H9 (cell line): Measurements from ENCODE around the gene C6orf52. TPM values are rescaled to one million over a fixed set of nuclear protein-coding genes. Genes with fewer than 3 reads are reported as not detected.

ENCODE experiments used
- DNase-seq: peaks from one replicate; pipeline ENCODE4 v3.0.0-alpha.2; 2017
- H2AFZ ChIP-seq: one replicate; pipeline ENCODE4 v1.6.1; 2013; ENCODE audit warnings: mild to moderate bottlenecking, low read length, control low read depth, moderate library complexity
- H2AK5ac ChIP-seq: 2 replicates; pipeline ENCODE4 v1.6.1; 2013; ENCODE audit warnings: low read length, control low read depth, mixed read lengths; ENCODE audit not compliant: insufficient read length
- H2BK120ac ChIP-seq: one replicate; pipeline ENCODE4 v1.6.1; 2013; ENCODE audit warnings: low read depth, mild to moderate bottlenecking, low read length, control low read depth, inconsistent platforms; ENCODE audit not compliant: poor library complexity, severe bottlenecking
- H2BK12ac ChIP-seq: 2 replicates; pipeline ENCODE4 v1.6.1; 2013; ENCODE audit warnings: low read length, control low read depth, mixed read lengths, low read depth; ENCODE audit not compliant: insufficient read length
- H2BK15ac ChIP-seq: 2 replicates; pipeline ENCODE4 v1.6.1; 2013; ENCODE audit warnings: low read depth, low read length, control low read depth
- H2BK20ac ChIP-seq: one replicate; pipeline ENCODE4 v1.6.1; 2013; ENCODE audit warnings: low read depth, mild to moderate bottlenecking, low read length, control low read depth, inconsistent platforms; ENCODE audit not compliant: poor library complexity, severe bottlenecking
- H2BK5ac ChIP-seq: 2 replicates; pipeline ENCODE4 v1.6.1; 2013; ENCODE audit warnings: low read length, control low read depth, mixed read lengths; ENCODE audit not compliant: insufficient read length
- H3K14ac ChIP-seq: 2 replicates; pipeline ENCODE4 v1.6.1; 2013; ENCODE audit warnings: low read length, control low read depth; ENCODE audit not compliant: insufficient read depth
- H3K18ac ChIP-seq: 2 replicates; pipeline ENCODE4 v1.6.1; 2013; ENCODE audit warnings: low read depth, mild to moderate bottlenecking, mixed read lengths, low read length, control low read depth; ENCODE audit not compliant: insufficient read length
- H3K23ac ChIP-seq: 2 replicates; pipeline ENCODE4 v1.6.1; 2013; ENCODE audit warnings: low read length, control low read depth, mixed read lengths, low read depth; ENCODE audit not compliant: insufficient read length
- H3K23me2 ChIP-seq: 2 replicates; pipeline ENCODE4 v1.6.1; 2013; ENCODE audit warnings: low read depth, mild to moderate bottlenecking, mixed read lengths, low read length, control low read depth; ENCODE audit not compliant: insufficient read length, poor library complexity, severe bottlenecking
- H3K27ac ChIP-seq: 2 replicates; pipeline ENCODE4 v1.5.1; 2013; ENCODE audit warnings: low read length, control low read depth, mixed read lengths, low read depth; ENCODE audit not compliant: insufficient read length
- H3K27me3 ChIP-seq: 2 replicates; pipeline ENCODE4 v1.6.1; 2013; ENCODE audit warnings: low read length, control low read depth, inconsistent platforms; ENCODE audit not compliant: insufficient read depth
- H3K4ac ChIP-seq: 2 replicates; pipeline ENCODE4 v1.6.1; 2013; ENCODE audit warnings: low read depth, mild to moderate bottlenecking, control low read depth, inconsistent platforms, low read length, moderate library complexity
- H3K4me1 ChIP-seq: 2 replicates; pipeline ENCODE4 v1.6.1; 2013; ENCODE audit warnings: low read length, control low read depth, inconsistent platforms; ENCODE audit not compliant: insufficient read depth
- H3K4me2 ChIP-seq: 2 replicates; pipeline ENCODE4 v1.6.1; 2013; ENCODE audit warnings: low read length, control low read depth, mixed read lengths; ENCODE audit not compliant: insufficient read length, insufficient read depth
- H3K56ac ChIP-seq: 2 replicates; pipeline ENCODE4 v1.6.1; 2013; ENCODE audit warnings: low read depth, mild to moderate bottlenecking, mixed read lengths, low read length, control low read depth; ENCODE audit not compliant: insufficient read length
- H3K79me1 ChIP-seq: 2 replicates; pipeline ENCODE4 v1.6.1; 2013; ENCODE audit warnings: low read depth, mild to moderate bottlenecking, moderate library complexity, low read length, control low read depth, inconsistent platforms; ENCODE audit not compliant: insufficient read depth, poor library complexity, severe bottlenecking
- H3K79me2 ChIP-seq: 2 replicates; pipeline ENCODE4 v1.6.1; 2013; ENCODE audit warnings: low read length, control low read depth, inconsistent platforms; ENCODE audit not compliant: insufficient read depth
- H3K9ac ChIP-seq: 2 replicates; pipeline ENCODE4 v1.6.1; 2013; ENCODE audit warnings: low read length, control low read depth, mixed read lengths; ENCODE audit not compliant: insufficient read length; ENCODE audit errors: extremely low read depth
- H3K9me3 ChIP-seq: one replicate; pipeline ENCODE4 v1.6.1; 2013; ENCODE audit warnings: low read depth, low read length, inconsistent platforms; ENCODE audit not compliant: control insufficient read depth
- H3T11ph ChIP-seq: one replicate; pipeline ENCODE4 v1.6.1; 2013; ENCODE audit warnings: mild to moderate bottlenecking, low read length, control low read depth, inconsistent platforms
- H4K20me1 ChIP-seq: one replicate; pipeline ENCODE4 v1.6.1; 2013; ENCODE audit not compliant: control insufficient read depth, insufficient read length, insufficient read depth
- H4K5ac ChIP-seq: 2 replicates; pipeline ENCODE4 v1.6.1; 2013; ENCODE audit warnings: low read depth, mild to moderate bottlenecking, mixed read lengths, low read length, control low read depth; ENCODE audit not compliant: insufficient read length
- H4K8ac ChIP-seq: replicated peaks from 2 replicates; pipeline ENCODE4 v1.6.1; 2013; ENCODE audit warnings: low read length, control low read depth, mixed read lengths, low read depth; ENCODE audit not compliant: insufficient read length
- H4K91ac ChIP-seq: 2 replicates; pipeline ENCODE4 v1.6.1; 2013; ENCODE audit warnings: low read depth, mild to moderate bottlenecking, moderate library complexity, mixed read lengths, low read length, control low read depth; ENCODE audit not compliant: insufficient read length
- H3K27ac Mint-ChIP-seq, 3 experiments: 2 replicates in 2 of 3; 3 replicates in 1 of 3; pipeline ENCODE4 v1.8.0; 2020 to 2021; ENCODE audit warnings: mixed read lengths in 3 of 3, mild to moderate bottlenecking in 1 of 3, moderate library complexity in 1 of 3
- H3K27me3 Mint-ChIP-seq: 2 replicates; pipeline ENCODE4 v1.8.0; 2021; ENCODE audit warnings: low read depth, mild to moderate bottlenecking, moderate library complexity, mixed read lengths
- H3K36me3 Mint-ChIP-seq, 3 experiments: 2 replicates in 2 of 3; 3 replicates in 1 of 3; pipeline ENCODE4 v1.8.0; 2020 to 2021; ENCODE audit warnings: low read depth in 3 of 3, mixed read lengths in 3 of 3; ENCODE audit not compliant: insufficient read depth in 1 of 3
- H3K4me1 Mint-ChIP-seq, 2 experiments: 2 replicates each; pipeline ENCODE4 v1.8.0; 2020; ENCODE audit warnings: mixed read lengths in 2 of 2
- H3K4me3 Mint-ChIP-seq, 2 experiments: 2 replicates in 1 of 2; 3 replicates in 1 of 2; pipeline ENCODE4 v1.8.0; 2020 to 2021; ENCODE audit warnings: mild to moderate bottlenecking in 2 of 2, mixed read lengths in 2 of 2, moderate library complexity in 1 of 2
- H3K9me3 Mint-ChIP-seq, 2 experiments: 2 replicates in 1 of 2; 3 replicates in 1 of 2; pipeline ENCODE4 v1.8.0; 2020; ENCODE audit warnings: mild to moderate bottlenecking in 2 of 2, mixed read lengths in 2 of 2, moderate library complexity in 1 of 2
- CTCF ChIP-seq: fragments of 200-600 bp; sonication (generic); conservative IDR thresholded peaks from 3 replicates; pipeline ENCODE4 v1.8.0; 2021; ENCODE audit warnings: antibody characterized with exemption, mild to moderate bottlenecking
- whole genome bisulfite sequencing: extraction: QIAGEN DNeasy Blood & Tissue Kit; methylation state at CpG from one replicate; pipeline ENCODE4 v1.1.7; 2013; ENCODE audit warnings: missing lambda C conversion rate, low lambda C conversion rate, mixed read lengths; ENCODE audit not compliant: insufficient read length; ENCODE audit errors: extremely low coverage; 5-methylcytosine and 5-hydroxymethylcytosine counted together
- total RNA-seq: library from RNA; stranded (reverse); gene quantifications from 2 replicates; pipeline ENCODE4 v1.2.1, GENCODE V29; 2021

Gene C6orf52
- total RNA-seq, 1 experiment from 2014 or later = 1.8 TPM

- no peak for DNase-seq
- Histone ChIP-seq H4K8ac (no peak overlapping the region), H3K27ac (peak overlapping the region; percentile 56), H3K9me3 (no peaks in the 10 kb centered on the region), H3K27me3 (no peaks in the 10 kb centered on the region), H2BK20ac (no peak overlapping the region), H3K9ac (peak overlapping the region; percentile 86), H2AFZ (no peak overlapping the region), H3K4me1 (peaks cover 4% of the 10 kb centered on the region; the same call in 1 of the 2 replicates), H3K18ac (no peak overlapping the region), H3K4ac (no peak overlapping the region; the same call in 1 of the 2 replicates), H3K4me2 (peak overlapping the region; percentile 96), H4K20me1 (no peaks in the 10 kb centered on the region), H4K5ac (no peak overlapping the region), H2AK5ac (no peak overlapping the region), H3K79me2 (peaks cover 28% of the 10 kb centered on the region; the same call in 1 of the 2 replicates), H2BK15ac (no peak overlapping the region), H3K23me2 (no peaks in the 10 kb centered on the region), H3K79me1 (peaks cover 2% of the 10 kb centered on the region), H3T11ph (no peak overlapping the region), H2BK5ac (no peak overlapping the region), H3K23ac (no peak overlapping the region), H3K56ac (no peak overlapping the region), H2BK12ac (no peak overlapping the region), H2BK120ac (no peak overlapping the region), H3K14ac (no peak overlapping the region; the same call in 1 of the 2 replicates), H4K91ac (no peak overlapping the region)
- Mint-ChIP-seq H3K4me1 (peaks cover 34 to 40% of the 10 kb centered on the region in 2 experiments), H3K36me3 (peaks cover 17 to 43% (median 30%) of the 10 kb centered on the region in 3 experiments), H3K27ac (peak overlapping the region; percentile 100), H3K27me3 (no peaks in the 10 kb centered on the region), H3K9me3 (no peaks in the 10 kb centered on the region; a peak in 1 of 5 replicates), H3K4me3 (peak overlapping the region; percentile 97 to 98)
- no peak for TF ChIP-seq CTCF
- WGBS = no CpG with 5 or more reads among the region's 17 CpGs
Measured at GRCh38 chr6:10695086-10695657, 756 bp upstream of the C6orf52 start.
